Suprapubic skin (tissue), 3 donors: Measurements from ENCODE around the gene SYT8.
"Not testable (repeated sequence)": the region's sequence is repeated elsewhere in the genome, so short reads cannot be mapped to it uniquely, and the experiment has no call there.

ENCODE experiments used
- CTCF ChIP-seq, 2 donors: fragments of 200-600 bp in 1 of 2; fragments of 450-650 bp in 1 of 2; sonication (generic) in 1 of 2; IDR thresholded peaks; one replicate each; pipeline ENCODE4 v1.5.1; 2016 to 2019; ENCODE audit warnings: antibody characterized with exemption in 2 of 2, mild to moderate bottlenecking in 1 of 2, moderate library complexity in 1 of 2
- EP300 ChIP-seq: sonication (generic); formaldehyde crosslinking; IDR thresholded peaks from one replicate; pipeline ENCODE4 v1.6.1; 2017; ENCODE audit warnings: antibody characterized with exemption
- POLR2A ChIP-seq, 2 donors: fragments of 450-650 bp; IDR thresholded peaks; one replicate each; pipeline ENCODE4 v1.6.1; 2017; ENCODE audit warnings: antibody characterized with exemption in 2 of 2, mild to moderate bottlenecking in 2 of 2, moderate library complexity in 2 of 2

GRCh38 chr11:1803835-1804519, 30.8 kb upstream of the SYT8 start:
- TF ChIP-seq CTCF (IDR thresholded peaks at IDR 0.05); POLR2A (IDR thresholded peaks at IDR 0.05); EP300: not testable (repeated sequence)
